HepG2 (cell line): Measurements from ENCODE around the gene STK25. TPM values are rescaled to one million over a fixed set of nuclear protein-coding genes. Genes with fewer than 3 reads are reported as not detected.

ENCODE experiments used
- ATF7 ChIP-seq, 2 experiments: fragments of 450-650 bp in 1 of 2; sonication (generic) in 1 of 2; formaldehyde crosslinking in 1 of 2; IDR thresholded peaks; 2 replicates each; pipeline versions ENCODE4 v1.4.0 to v1.6.1; 2016 to 2020; ENCODE audit warnings: antibody characterized with exemption in 1 of 2, mild to moderate bottlenecking in 1 of 2, missing genetic modification reagents in 1 of 2
- CBX1 ChIP-seq: IDR thresholded peaks from one replicate; pipeline ENCODE4 v1.6.1; 2016; ENCODE audit warnings: antibody characterized with exemption, low read depth
- EHMT2 ChIP-seq: fragments of 200-600 bp; sonication (generic); IDR thresholded peaks from 2 replicates; pipeline ENCODE4 v1.7.0; 2017; ENCODE audit warnings: antibody characterized with exemption, low read depth, low read length, borderline replicate concordance
- HNRNPL ChIP-seq: fragments of 200-400 bp; formaldehyde crosslinking; IDR thresholded peaks from 2 replicates; pipeline ENCODE4 v1.6.1; 2017; ENCODE audit warnings: mild to moderate bottlenecking, low read depth, low read length
- MBD4 ChIP-seq: IDR thresholded peaks from 2 replicates; pipeline ENCODE4 v1.6.1; 2012; ENCODE audit warnings: low read length, inconsistent platforms, borderline replicate concordance
- MED1 ChIP-seq: sonication (generic); formaldehyde crosslinking; IDR thresholded peaks from 2 replicates; pipeline ENCODE4 v1.4.0; 2020; ENCODE audit warnings: missing genetic modification reagents
- MIER2 ChIP-seq: IDR thresholded peaks from 2 replicates; pipeline ENCODE4 v1.6.1; 2016; ENCODE audit warnings: missing biosample characterization, missing genetic modification reagents
- MTA1 ChIP-seq: sonication (generic); formaldehyde crosslinking; IDR thresholded peaks from 2 replicates; pipeline ENCODE4 v1.4.0; 2020; ENCODE audit warnings: missing genetic modification reagents, mild to moderate bottlenecking, borderline replicate concordance
- MYPOP ChIP-seq: sonication (generic); formaldehyde crosslinking; IDR thresholded peaks from 2 replicates; pipeline ENCODE4 v1.8.1; 2023; ENCODE audit warnings: mild to moderate bottlenecking, moderate library complexity, missing genetic modification reagents
- NBN ChIP-seq: fragments of 450-650 bp; conservative IDR thresholded peaks from 2 replicates; pipeline ENCODE4 v1.6.1; 2017
- PAWR ChIP-seq: sonication (generic); formaldehyde crosslinking; IDR thresholded peaks from 2 replicates; pipeline ENCODE4 v1.4.0; 2020; ENCODE audit warnings: missing genetic modification reagents, mild to moderate bottlenecking, borderline replicate concordance
- POLR2AphosphoS2 ChIP-seq: IDR thresholded peaks from 2 replicates; pipeline ENCODE4 v1.6.1; 2011; ENCODE audit warnings: low read depth, low read length, improper control_type of control experiment
- RERE ChIP-seq: IDR thresholded peaks from 2 replicates; pipeline ENCODE4 v1.6.1; 2016; ENCODE audit warnings: low read depth, missing genetic modification reagents, missing compliant biosample characterization
- SAP130 ChIP-seq: IDR thresholded peaks from 2 replicates; pipeline ENCODE4 v1.6.1; 2016; ENCODE audit warnings: low read depth
- SPEN ChIP-seq: sonication (generic); formaldehyde crosslinking; IDR thresholded peaks from 2 replicates; pipeline ENCODE4 v1.5.1; 2020; ENCODE audit warnings: low read depth, mild to moderate bottlenecking, missing genetic modification reagents
- SRY ChIP-seq: sonication (generic); formaldehyde crosslinking; IDR thresholded peaks from 2 replicates; pipeline ENCODE4 v1.8.0; 2022; ENCODE audit warnings: mild to moderate bottlenecking, missing genetic modification reagents
- ZBTB38 ChIP-seq: sonication (generic); formaldehyde crosslinking; IDR thresholded peaks from 2 replicates; pipeline ENCODE4 v1.5.1; 2020; ENCODE audit warnings: mild to moderate bottlenecking, missing genetic modification reagents
- ZNF329 ChIP-seq: sonication (generic); formaldehyde crosslinking; IDR thresholded peaks from 2 replicates; pipeline ENCODE4 v1.9.0; 2021; ENCODE audit warnings: low read depth, mild to moderate bottlenecking, missing genetic modification reagents
- ZNF513 ChIP-seq: sonication (generic); formaldehyde crosslinking; conservative IDR thresholded peaks from 2 replicates; pipeline ENCODE4 v1.5.0; 2020; ENCODE audit warnings: missing genetic modification reagents
- ZNF547 ChIP-seq: sonication (generic); formaldehyde crosslinking; IDR thresholded peaks from 2 replicates; pipeline ENCODE4 v1.5.1; 2020; ENCODE audit warnings: mild to moderate bottlenecking, missing genetic modification reagents
- ZNF605 ChIP-seq: sonication (generic); formaldehyde crosslinking; IDR thresholded peaks from 2 replicates; pipeline ENCODE4 v1.8.0; 2022; ENCODE audit warnings: mild to moderate bottlenecking, missing genetic modification reagents
- ZNF615 ChIP-seq: sonication (generic); formaldehyde crosslinking; IDR thresholded peaks from 2 replicates; pipeline ENCODE4 v1.5.0; 2020; ENCODE audit warnings: mild to moderate bottlenecking, missing genetic modification reagents, borderline replicate concordance
- ZNF776 ChIP-seq: sonication (generic); formaldehyde crosslinking; IDR thresholded peaks from 2 replicates; pipeline ENCODE4 v1.4.0; 2020; ENCODE audit warnings: mild to moderate bottlenecking, missing genetic modification reagents
- ZNF850 ChIP-seq: sonication (generic); formaldehyde crosslinking; conservative IDR thresholded peaks from 2 replicates; pipeline ENCODE4 v1.9.0; 2021; ENCODE audit warnings: mild to moderate bottlenecking, missing genetic modification reagents
- polyA plus RNA-seq, 8 experiments: library from polyadenylated mRNA; depleted of rRNA in 3 of 8; stranded (reverse) in 7 of 8; unstranded in 1 of 8; fragments of >200 nt; fragmentation: Illumina TruSeq in 4 of 8; extraction: Trizol in 4 of 8; gene quantifications; 2 replicates each; pipeline versions ENCODE4 v1.2.1 to v1.2.3, GENCODE V29; 2011 to 2016; ENCODE audit warnings: low read depth in 4 of 8, missing spikeins in 1 of 8, mixed read lengths in 1 of 8; ENCODE audit not compliant: insufficient read depth in 1 of 8
- total RNA-seq, 5 experiments: library from RNA; depleted of rRNA; stranded (reverse); fragments of >200 nt; fragmentation: Illumina TruSeq; extraction: Trizol; gene quantifications; 2 replicates each; pipeline ENCODE4 v1.2.3, GENCODE V29; 2016; ENCODE audit warnings: low read depth in 1 of 5

STK25 gene
- total and polyA plus RNA-seq, 2 of the 13 experiments (the other 11 are each of a cell fraction or from before 2014, with no cell fraction given): 177 to 481 TPM

GRCh38 chr2:241546771-241547498 lies 38.6 kb upstream of the STK25 start (continued):
- TF ChIP-seq ZNF513 (CRISPR knock-in tag) (no peak), EHMT2 (no peak), MED1 (CRISPR knock-in tag) (peak; percentile 66), MIER2 (CRISPR knock-in tag) (no peak), MYPOP (CRISPR knock-in tag) (0 out of 2 replicates have a peak, but pooled peaks have one; percentile 33), CBX1 (no peak), HNRNPL (no peak), SRY (no peak), PAWR (CRISPR knock-in tag) (no peak), NBN (no peak), ZNF329 (CRISPR knock-in tag) (no peak), ZNF615 (CRISPR knock-in tag) (no peak), MTA1 (CRISPR knock-in tag) (peak; percentile 64), MBD4 (no peak), ZNF547 (CRISPR knock-in tag) (no peak), SAP130 (CRISPR knock-in tag) (peak; percentile 72), ZNF776 (CRISPR knock-in tag) (no peak), ATF7 (IDR thresholded peaks at IDR 0.05) (no peak), ATF7 (CRISPR knock-in tag; IDR thresholded peaks at IDR 0.05) (peak; percentile 92), RERE (no peak), ZBTB38 (CRISPR knock-in tag) (peak; percentile 69), SPEN (CRISPR knock-in tag) (0 out of 2 replicates have a peak, but pooled peaks have one; percentile 15), POLR2AphosphoS2 (no peak), ZNF605 (CRISPR knock-in tag) (peak; percentile 93; the same call in 1 of the 2 replicates), ZNF850 (no peak)
